Thyroid gland (tissue), 4 donors: ENCODE measurements around the gene CXCL11.

Experiments
- CTCF ChIP-seq, 6 experiments: fragments of 200-600 bp in 3 of 6; fragments of 450-650 bp in 3 of 6; sonication (generic) in 3 of 6; IDR thresholded peaks; one replicate each; pipeline ENCODE4 v1.5.1; 2016 to 2019; ENCODE audit warnings: antibody characterized with exemption in 6 of 6, mild to moderate bottlenecking in 2 of 6, inconsistent platforms in 1 of 6, moderate library complexity in 1 of 6
- POLR2A ChIP-seq, 2 donors: fragments of 450-650 bp; IDR thresholded peaks; one replicate each; pipeline ENCODE4 v1.6.1; 2017; ENCODE audit warnings: antibody characterized with exemption in 2 of 2, mild to moderate bottlenecking in 2 of 2, moderate library complexity in 1 of 2

DNA sequence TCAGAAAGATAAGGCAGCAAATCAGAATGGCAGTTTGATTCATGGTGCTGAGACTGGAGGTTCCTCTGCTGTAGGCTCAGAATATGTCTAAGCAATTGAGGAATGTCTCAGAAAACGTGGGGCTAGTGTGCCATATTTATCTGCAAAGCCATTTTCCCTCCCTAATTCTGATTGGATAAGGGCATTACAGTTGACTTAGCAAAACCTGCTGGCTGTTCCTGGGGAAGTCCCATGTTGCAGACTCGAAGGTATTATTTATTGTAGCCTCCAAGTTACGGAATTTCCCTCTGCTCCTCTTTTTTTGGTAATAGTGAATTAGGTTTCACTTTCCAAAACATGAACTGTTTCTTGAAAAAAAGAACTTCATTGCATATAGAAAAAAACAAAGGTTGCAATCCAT lies 12.5 kb downstream of the CXCL11 start, which contains the start of gene CXCL10:
- no peak for TF ChIP-seq CTCF (IDR thresholded peaks at IDR 0.05)
- TF ChIP-seq POLR2A (IDR thresholded peaks at IDR 0.05) = no peak
